NCI-H2029 treated with DMSO at 0.1 percent for 48 hours (cell line): ENCODE data around the gene ANTXRL.
"Not testable (repeated sequence)": the region's sequence is repeated elsewhere in the genome, so short reads cannot be mapped to it uniquely, and the experiment has no call there.

ENCODE experiments used
- DNase-seq: peaks from one replicate; lab custom pipeline; 2025; lab: John Stamatoyannopoulos, UW

ANTXRL gene

GRCh38 chr10:46286991-46287693, at the start of gene ANTXRL:
TSS of gene ANTXRL (plus strand) at chr10:46286997. CDS start at chr10:46287263, 266 bp downstream.
- no peak for DNase-seq

GRCh38 chr10:46237815-46238510, 48.8 kb upstream of the ANTXRL start:
- DNase-seq: no peak

DNA sequence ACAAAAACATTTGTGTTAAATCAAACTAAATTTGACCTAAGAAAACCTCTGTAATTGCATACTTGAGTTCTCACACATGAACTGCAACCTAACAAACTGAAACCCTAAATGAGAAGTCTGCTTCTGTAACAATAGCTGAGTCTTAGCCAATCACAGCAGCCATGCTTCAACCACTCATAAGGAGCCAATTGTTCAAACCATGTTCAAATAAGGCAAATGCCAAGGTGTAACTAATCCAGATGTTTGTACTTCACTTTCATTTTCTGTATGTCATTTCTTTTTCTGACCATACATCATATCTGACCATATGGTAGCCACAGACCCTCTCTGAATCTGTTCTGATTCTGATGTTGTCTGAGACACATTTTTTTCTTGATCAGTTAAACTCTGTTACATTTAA, 47.5 kb upstream of the ANTXRL start:
- DNase-seq: no peak

GRCh38 chr10:46239993-46240683, 46.7 kb upstream of the ANTXRL start:
- no peak for DNase-seq

GRCh38 chr10:46240684-46241565, 45.9 kb upstream of the ANTXRL start:
- no peak for DNase-seq

DNA sequence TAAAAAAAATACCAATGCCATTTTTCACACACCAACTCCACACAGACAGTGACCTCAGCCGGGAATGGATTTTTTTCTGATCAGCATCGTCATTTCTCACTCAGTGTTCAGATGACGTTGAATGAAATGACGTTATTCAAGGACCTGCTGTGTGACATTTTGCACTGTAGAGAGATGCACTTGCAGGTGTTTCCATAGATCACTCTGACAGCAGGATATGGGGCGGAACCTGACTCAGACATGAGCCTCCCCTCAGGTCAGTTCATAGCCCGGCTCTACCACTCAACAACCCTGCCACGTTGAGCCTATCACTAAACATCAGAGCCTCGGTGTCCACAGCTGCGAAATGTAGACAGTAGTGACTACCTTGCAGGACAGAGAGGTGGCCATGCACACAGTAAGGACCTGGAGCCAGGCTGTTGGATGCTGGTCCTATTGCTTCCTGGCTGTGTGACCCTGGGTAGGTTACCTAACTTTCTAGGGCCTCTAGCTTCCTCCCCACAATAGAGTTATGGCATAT, 41.4 kb upstream of the ANTXRL start:
- DNase-seq: no peak

- DNase-seq: not testable (repeated sequence)
Observed at GRCh38 chr10:46246400-46247180, 40.2 kb upstream of the ANTXRL start.

GRCh38 chr10:46247181-46247475, 39.7 kb upstream of the ANTXRL start:
- DNase-seq: no peak

DNA sequence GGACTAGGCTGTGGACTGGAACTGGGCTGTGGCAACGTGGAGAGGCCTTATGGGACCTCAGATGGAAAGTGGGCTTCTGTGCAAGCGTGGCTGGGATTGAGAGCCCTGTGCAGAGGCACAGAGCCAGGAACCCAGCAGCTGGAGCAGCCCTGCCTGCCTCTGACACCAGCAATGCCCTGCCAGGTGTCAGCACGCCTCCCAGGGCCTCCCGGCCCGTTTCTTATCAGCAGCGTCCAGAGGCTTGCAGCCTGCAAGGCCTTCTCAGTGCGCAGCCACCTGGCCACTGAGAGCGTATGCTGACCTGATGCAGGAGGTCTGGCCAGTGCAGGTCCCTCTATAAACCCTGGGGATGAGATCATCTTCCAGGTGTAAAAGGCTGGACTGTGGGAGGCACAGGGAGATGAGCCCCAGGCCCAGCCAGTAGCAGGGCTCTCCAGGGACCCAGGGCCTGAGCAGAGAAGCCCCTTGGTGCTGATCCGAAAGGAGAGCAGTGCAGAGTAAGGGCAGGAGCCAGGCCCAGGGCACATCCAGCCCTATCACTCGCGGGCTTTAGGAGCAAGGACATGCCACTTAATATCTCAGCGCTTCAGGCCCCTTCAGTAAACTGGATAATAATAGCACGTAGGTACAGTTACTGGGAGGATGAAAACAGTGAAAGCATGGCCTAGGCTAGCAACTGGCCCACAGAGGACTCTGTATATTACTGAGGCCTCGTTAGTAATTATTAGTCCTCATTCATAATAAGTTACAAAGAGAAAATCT, 38.8 kb upstream of the ANTXRL start:
- no peak for DNase-seq

DNA sequence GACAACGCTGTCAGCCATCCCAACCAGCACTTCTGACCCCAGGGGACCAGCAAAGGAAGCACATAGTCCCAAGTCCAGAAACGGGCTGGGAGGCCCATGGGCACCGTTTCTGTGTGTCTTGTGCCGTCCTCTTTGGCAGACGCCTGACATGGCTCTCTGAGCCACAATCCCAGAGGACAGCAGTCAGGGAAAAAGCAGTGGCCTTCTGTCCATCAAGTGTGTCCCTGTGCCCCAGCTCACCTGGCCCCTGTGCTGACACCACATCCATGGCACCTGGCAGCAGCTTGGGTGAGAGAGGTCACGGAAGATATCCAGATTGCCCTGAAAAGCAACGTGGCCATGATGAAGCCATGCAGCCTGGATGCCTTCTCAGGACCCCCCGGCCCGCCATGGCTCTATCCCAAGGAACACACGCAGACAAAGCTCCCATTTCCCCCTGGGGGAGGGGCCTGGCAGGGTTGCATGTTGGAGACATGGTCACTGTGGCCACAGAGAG, 38.1 kb upstream of the ANTXRL start:
- no peak for DNase-seq

DNA sequence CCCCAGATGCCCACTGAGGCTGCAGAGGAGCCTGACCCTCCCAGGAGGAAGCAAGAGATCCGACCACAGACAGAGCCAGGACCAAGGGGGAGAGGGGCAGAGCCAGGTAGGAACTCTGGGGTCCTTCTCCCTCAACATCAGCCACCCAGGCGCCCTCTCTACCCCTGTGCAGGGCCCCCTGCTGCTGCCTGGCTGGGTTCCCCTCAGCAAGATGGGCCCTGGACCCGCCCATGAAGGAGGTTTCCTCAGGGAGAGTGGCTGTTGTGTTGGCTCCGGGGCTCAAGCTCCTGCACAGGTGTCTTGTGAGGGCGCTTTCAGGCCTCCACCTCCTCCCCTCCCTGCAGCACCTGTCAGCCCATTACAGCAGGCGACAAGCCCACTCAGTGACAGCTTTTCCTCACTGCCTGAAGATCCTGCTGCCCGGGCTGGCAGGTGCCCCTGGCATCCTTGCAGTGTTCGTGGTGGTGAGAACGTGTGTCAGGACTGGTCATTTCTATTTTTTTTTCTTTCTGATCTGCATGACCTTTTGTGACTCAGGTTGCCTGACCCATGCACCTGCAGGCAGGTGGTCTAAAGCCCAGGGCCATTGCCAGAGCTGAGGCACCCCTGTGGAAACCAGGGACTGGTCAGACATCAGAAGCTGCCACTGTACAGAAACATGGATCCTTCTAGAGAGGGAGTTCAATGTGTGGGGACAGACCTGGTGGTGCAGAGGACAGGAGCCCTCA, 37.0 kb upstream of the ANTXRL start:
- DNase-seq: not testable (repeated sequence)

DNA sequence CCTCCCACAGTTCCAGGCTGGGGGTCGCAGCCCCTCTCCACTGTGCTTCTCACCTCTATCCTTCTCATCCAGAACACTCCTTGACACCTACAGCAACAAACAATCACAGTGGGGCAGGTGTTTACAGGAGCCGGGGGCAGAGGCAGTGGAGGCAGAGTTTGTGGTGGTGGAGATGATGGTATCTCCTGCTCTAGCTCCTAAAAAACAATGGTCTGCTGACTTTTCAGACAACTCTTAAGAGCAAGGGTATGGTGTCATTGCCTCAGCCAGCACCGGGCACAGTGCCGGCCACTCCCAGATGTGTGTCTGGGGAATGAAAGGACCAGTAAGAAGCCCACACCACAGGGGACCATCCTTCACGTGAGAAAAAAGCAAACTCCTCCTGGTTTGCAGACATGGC, 36.3 kb upstream of the ANTXRL start:
- DNase-seq: no peak

DNA sequence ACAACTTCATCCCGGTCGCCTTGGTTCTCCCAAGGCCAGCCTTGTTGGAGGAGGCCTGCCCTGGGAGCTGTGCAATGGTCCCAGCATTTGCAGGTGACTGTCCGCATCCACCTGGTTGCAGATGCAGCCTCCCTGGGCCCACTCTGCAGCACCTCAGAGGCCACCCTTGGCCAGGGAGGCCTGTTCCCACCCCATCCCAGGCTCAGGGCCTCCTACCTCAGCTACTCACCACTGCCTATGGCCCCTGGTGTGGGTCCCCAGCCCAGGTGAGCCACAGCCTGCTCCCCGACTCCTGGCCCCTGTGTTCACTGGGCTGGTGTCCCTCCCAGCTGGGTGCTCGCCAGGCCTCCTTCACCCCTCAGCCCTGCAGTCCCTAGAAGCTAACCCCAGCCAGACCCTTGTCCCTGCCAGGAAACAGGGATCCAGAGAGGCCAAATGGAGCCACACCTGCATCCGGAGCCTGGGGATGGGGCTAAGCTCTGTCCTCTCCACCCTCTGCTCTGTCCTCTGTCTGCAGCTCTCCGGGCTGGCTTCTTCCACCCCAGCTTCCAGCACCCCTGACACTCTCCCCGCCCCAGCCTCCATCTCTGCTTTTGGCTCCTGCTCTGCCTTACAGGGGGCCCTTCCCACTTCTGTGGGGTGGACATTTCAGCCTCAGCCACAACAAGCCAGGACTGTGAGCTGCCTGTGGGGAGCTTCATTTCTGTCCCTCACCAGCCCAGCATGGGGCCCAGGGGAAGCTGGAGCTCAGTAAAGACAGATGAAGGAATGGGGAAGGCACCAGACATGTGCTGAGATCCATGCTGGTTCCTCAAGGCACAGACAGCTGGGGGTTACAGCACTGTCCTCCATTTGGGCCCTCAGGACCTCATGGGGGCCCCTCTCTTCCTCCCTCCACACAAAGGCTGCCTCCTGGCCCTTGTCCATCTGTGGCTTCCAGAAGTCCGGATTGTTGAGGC, 35.6 kb upstream of the ANTXRL start:
- no peak for DNase-seq

- no peak for DNase-seq
Observed at GRCh38 chr10:46251857-46252847, 34.6 kb upstream of the ANTXRL start.

GRCh38 chr10:46253076-46254006, 33.5 kb upstream of the ANTXRL start:
- no peak for DNase-seq

DNA sequence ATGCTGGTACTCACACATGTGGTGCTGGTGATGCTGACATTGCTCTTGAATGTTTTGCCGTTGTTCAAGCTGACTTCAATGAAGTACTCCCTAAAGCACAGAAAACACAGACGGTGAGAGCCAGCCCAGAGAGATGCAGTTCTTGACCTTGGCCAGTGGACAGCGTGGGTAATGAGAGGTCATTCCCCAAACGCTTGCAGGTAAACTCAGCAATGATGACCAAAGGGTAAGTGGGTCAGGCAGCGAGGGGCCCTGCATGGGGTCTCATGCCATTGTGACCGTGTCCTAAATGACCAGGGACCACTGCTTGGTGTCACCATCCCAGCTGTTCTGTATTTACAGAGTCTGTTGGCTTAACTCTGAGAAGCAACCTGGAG, 32.8 kb upstream of the ANTXRL start:
- DNase-seq: no peak
